ENCODE data around the gene SMAD3. TPM values are rescaled to one million over a fixed set of nuclear protein-coding genes. Genes with fewer than 3 reads are reported as not detected.

SMAD3 gene
- total and polyA plus RNA-seq, 4 donors, result 4.0 to 12.2 (median 5.5) TPM

GRCh38 chr15:67180035-67180434, 114.6 kb downstream of the SMAD3 start:
- WGBS, result 97% methylated on average over 11 of the region's 11 CpGs
- Histone ChIP-seq H3K27ac (ENCODE audit: low read depth in 1 of 2, low read length in 2 of 2) (no peak overlapping the region), H3K36me3 (ENCODE audit: control insufficient read depth in 4 of 4, insufficient read depth in 3 of 4, low read depth in 1 of 4, low read length in 3 of 4) (peaks cover 2 to 30% (median 9%) of the 10 kb centered on the region in 4 donors), H3K27me3 (ENCODE audit: control insufficient read depth in 4 of 4, insufficient read depth in 4 of 4, low read length in 3 of 4) (no peaks in the 10 kb centered on the region), H3K9me3 (ENCODE audit: control insufficient read depth in 4 of 4, low read length in 3 of 4) (no peaks in the 10 kb centered on the region), H3K9ac (ENCODE audit: low read depth in 1 of 2, low read length in 2 of 2) (no peak overlapping the region), H3K4me1 (ENCODE audit: control insufficient read depth in 4 of 4, insufficient read depth in 4 of 4, low read length in 3 of 4) (peaks cover 0 to 5% (median under 1%) of the 10 kb centered on the region in 4 donors), H3K4me3 (ENCODE audit: low read depth in 1 of 3, low read length in 3 of 3) (no peak overlapping the region)
- no peak for DNase-seq (ENCODE audit: low spot score)
- TF ChIP-seq GABPA (IDR thresholded peaks at IDR 0.05 in 1 of 2, conservative IDR thresholded peaks at IDR 0.05 in 1 of 2), result no peak
- no peak for TF ChIP-seq JUND (IDR thresholded peaks at IDR 0.05)

GRCh38 chr15:67180514-67181191, 115.3 kb downstream of the SMAD3 start:
- Histone ChIP-seq H3K27me3 (ENCODE audit: control insufficient read depth in 4 of 4, insufficient read depth in 4 of 4, low read length in 3 of 4) (no peaks in the 10 kb centered on the region), H3K4me1 (ENCODE audit: control insufficient read depth in 4 of 4, insufficient read depth in 4 of 4, low read length in 3 of 4) (peaks cover 0 to 2% (median 0%) of the 10 kb centered on the region in 4 donors), H3K9me3 (ENCODE audit: control insufficient read depth in 4 of 4, low read length in 3 of 4) (no peaks in the 10 kb centered on the region), H3K9ac (ENCODE audit: low read depth in 1 of 2, low read length in 2 of 2) (no peak overlapping the region), H3K4me3 (ENCODE audit: low read depth in 1 of 3, low read length in 3 of 3) (no peak overlapping the region), H3K36me3 (ENCODE audit: control insufficient read depth in 4 of 4, insufficient read depth in 3 of 4, low read depth in 1 of 4, low read length in 3 of 4) (peaks cover 2 to 32% (median 14%) of the 10 kb centered on the region in 4 donors), H3K27ac (ENCODE audit: low read depth in 1 of 2, low read length in 2 of 2) (no peak overlapping the region)
- WGBS, result 98% methylated on average over 10 of the region's 10 CpGs
- DNase-seq (ENCODE audit: low spot score), result no peak
- no peak for TF ChIP-seq HNF4G (IDR thresholded peaks at IDR 0.05)
- TF ChIP-seq JUND (IDR thresholded peaks at IDR 0.05), result no peak
- no peak for TF ChIP-seq FOXA1 (IDR thresholded peaks at IDR 0.05)
- no peak for TF ChIP-seq TAF1 (conservative IDR thresholded peaks at IDR 0.05)
- TF ChIP-seq ZBTB33 (IDR thresholded peaks at IDR 0.05), result no peak
- TF ChIP-seq HNF4A (conservative IDR thresholded peaks at IDR 0.05), result no peak
- TF ChIP-seq ATF3 (IDR thresholded peaks at IDR 0.05), result no peak
- TF ChIP-seq NR2F2 (IDR thresholded peaks at IDR 0.05), result no peak
- TF ChIP-seq RAD21 (IDR thresholded peaks at IDR 0.05), result no peak
- no peak for TF ChIP-seq REST (IDR thresholded peaks at IDR 0.05)
- no peak for TF ChIP-seq SP1 (IDR thresholded peaks at IDR 0.05)
- no peak for TF ChIP-seq MAX (IDR thresholded peaks at IDR 0.05)
- TF ChIP-seq EGR1 (IDR thresholded peaks at IDR 0.05; ENCODE audit: low read depth in 2 of 2), result no peak
- TF ChIP-seq YY1 (IDR thresholded peaks at IDR 0.05), result no peak
- no peak for TF ChIP-seq RXRA (IDR thresholded peaks at IDR 0.05)
- no peak for TF ChIP-seq CTCF (IDR thresholded peaks at IDR 0.05; ENCODE audit: low read depth, low read length, missing input control)
- no peak for TF ChIP-seq FOXA2 (IDR thresholded peaks at IDR 0.05)
- TF ChIP-seq GABPA (IDR thresholded peaks at IDR 0.05 in 1 of 2, conservative IDR thresholded peaks at IDR 0.05 in 1 of 2), result no peak

Measured in liver (tissue), 9 donors.